Measurements from ENCODE around the gene SMIM32.

- no peak for TF ChIP-seq YY1 (IDR thresholded peaks at IDR 0.05; ENCODE audit: insufficient read depth, insufficient read length)
- TF ChIP-seq SUZ12 (IDR thresholded peaks at IDR 0.05; ENCODE audit: extremely low read depth, insufficient read depth, insufficient read length): no peak
Observed at GRCh38 chr5:136166909-136167308, 26.1 kb downstream of the SMIM32 start.

Data from NT2/D1 (cell line).